ENCODE data around the gene SH3GLB2.
"Not testable (repeated sequence)": the region's sequence is repeated elsewhere in the genome, so short reads cannot be mapped to it uniquely, and the experiment has no call there.

Gene SH3GLB2

DNA sequence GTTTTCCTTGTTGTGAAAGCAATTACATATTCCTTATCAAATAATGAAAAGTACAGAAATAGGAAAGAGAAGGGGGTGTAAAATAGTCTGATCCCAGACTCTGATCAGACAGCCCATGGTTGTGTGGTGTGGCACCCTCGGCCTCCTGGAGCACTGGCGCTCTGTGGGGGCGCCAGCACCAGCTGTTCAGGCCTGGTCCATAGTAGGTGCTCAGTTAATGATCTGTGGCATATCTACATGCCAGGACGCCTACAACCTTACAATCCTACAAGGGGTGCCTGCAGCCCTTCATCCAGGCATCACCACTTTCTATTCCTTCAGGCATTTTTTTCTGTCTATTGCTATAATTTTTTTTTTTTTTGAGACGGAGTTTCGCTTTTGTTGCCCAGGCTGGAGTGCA is 24.9 kb upstream of the SH3GLB2 start:
- no peak for DNase-seq

- DNase-seq = no peak
Measured at GRCh38 chr9:129052592-129052991, 24.5 kb upstream of the SH3GLB2 start.

DNA sequence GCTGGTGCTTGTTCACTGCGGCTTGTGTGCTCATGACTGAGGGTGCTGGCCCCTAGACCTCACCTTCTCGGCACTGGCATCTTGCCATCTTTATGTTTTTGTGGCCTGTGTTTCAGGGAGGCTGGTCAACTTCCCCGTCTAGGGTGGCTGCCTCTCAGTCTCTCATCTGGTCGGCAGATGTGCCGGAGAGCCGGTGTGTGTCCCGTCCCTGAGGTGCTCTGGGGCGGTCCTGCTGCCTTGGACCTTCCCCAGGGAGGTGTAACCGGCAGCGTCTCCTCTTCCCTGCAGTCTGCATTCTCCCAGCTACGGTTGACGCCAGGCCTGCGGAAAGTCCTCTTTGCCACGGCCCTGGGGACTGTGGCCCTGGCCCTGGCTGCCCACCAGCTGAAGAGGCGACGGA is 13.9 kb upstream of the SH3GLB2 start:
- DNase-seq = no peak

DNA sequence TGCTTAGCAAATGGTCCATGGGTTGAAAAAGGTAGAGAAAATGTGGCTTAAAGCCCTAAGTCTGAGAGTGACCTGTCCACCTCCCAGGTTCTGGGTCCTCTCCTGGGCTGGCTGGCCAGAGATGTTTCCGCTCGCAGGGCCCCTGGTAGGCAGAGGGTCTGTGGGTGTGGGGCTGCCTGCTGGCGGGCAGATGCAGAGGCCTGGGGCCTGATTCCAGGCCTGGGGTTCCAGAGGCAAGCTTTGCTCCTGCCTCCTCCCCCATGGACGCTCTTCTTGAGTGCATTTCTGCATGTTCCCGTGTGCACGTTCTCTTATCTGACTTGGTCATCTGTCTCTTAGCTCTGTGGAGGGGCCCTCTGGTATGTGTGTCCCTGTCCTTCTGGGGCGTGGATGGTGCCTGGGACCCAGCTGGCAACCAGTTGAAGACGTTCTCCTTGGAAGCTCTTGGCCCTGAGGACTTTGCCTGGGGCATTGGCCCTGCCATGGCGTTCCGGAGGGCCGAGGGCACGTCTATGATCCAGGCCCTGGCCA is 12.0 kb upstream of the SH3GLB2 start:
- no peak for DNase-seq

DNA sequence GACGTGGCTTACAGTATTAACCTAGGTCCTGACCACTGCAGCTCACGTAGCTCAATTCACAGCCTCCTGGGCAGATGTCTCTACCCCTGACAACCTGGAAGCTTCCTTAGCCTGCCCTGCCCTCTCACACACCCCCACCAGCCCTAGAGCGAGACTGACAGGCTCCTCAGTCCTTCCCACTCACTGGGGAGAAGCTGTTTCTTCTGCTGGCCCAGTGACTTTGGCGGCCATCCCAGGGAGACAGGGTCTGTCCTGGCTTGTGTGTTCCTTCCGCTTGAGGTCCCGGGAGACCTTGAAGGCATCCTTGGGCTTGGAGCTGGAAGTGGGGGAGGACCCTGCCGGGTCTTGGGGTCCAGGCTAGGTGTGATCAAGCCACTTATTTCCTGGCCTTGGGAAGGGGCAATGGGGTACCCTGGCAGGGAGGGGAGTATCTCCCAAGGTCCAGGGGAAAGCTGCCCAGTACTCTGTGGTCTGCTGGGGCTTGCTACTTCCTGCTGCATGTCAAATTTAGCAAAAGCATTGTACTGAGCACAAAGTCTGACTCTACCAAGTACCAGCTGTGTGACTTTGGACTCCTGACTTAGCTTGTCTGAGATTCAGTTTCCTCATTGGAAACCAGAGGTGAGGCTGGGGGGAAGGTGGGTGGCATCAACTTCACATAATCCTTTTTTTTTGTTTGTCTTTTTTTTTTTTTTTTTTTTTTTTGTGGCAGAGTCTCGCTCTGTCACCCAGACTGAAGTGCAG is 10.2 kb upstream of the SH3GLB2 start:
- no peak for DNase-seq

DNA sequence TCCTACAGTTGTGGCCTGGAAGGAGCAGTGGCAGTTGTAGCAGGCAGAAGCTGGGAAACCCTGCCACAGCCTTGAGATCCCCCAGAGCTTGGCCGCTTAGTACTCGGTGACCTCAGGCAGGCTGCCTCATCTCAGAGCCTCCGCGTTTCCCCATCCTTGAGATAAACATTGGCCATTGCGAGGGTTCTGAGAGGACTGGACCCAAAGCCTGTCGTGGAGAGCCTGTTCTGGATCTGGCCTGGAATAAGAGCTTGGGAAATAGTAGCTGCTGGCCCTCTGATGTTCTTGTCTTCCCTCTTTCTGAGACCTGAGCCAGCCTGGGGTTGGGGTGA is 9.6 kb upstream of the SH3GLB2 start:
- DNase-seq = no peak

DNA sequence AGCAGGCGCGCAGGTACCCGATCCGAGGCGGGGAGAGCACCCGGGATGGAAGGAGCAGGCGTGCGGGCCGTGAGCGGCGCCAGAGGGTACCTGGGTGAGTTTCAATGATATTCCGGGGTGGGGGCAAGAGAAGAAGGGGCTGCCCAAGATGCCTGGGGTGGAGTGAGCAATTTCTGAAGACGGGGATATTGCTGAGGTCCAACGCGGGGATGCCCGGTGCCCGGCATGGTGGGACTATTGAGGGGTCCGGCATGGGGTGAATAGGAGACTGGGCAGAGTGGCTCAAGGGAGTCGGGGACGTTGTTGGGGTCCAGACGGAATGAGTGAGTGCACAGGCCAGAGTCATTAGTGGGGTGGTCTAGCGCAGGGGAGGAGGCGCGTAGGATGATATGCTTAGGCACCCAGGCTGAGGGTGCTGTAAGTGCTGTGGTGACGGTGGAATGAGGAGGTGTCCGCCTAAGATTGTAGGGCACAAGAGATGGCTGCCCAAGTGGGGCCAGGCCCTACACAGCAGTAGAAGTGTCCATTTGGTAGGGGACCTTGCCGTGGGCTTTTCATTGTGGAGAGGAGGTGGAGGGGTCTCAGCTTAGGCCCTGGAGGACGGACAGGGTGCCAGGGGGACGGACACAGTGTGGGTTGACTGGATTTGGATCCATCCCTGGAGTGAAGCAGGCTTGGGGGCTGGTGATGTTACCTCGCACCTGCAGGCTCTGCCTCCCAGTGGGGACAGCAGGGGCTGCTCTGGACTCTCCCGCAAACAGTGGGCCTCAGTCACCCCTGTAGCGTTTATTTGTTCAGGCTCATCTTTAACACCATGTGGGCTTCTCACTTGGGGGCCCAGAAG is 9.0 kb upstream of the SH3GLB2 start:
- DNase-seq = no peak

DNA sequence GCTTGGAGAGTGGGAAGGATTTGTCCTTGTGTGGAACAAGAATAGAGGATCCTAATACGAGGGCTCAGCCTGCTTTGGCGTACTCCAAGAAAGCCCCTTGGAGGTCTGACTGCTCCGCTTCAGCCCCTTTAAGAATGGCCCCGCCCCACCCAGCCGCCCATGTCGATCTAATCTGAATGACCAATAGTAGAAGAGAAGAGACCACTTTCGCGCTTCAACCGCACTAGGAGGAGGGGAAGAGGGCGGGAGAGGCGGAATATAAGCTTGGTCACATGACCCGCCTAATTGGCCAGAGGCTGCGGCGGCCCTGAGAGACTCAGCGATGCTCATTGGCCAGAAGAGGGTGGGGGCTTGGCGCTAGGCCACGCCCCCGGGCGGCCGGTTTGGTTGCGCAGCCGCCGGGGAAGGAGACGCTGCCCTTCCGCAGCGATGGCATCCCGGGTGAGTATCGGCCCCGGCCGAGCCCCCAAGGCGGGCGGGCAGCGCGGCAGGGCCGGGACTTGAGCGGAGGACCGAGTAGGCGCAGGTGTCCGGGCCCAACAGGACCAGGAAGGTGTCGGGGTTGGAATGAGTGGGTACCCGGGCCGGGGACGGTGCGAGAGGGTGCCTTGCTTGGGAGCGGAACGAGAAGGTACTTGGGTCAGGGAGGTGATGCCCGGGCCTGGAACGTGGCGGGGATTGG is 8.3 kb upstream of the SH3GLB2 start, which contains the start of gene MIGA2:
Gene MIGA2 (plus strand): TSS at position 386 of the 682 bp plus-strand sequence. CDS start 3,969 bp downstream, outside the sequence.
- peak; percentile 98 to 99 for DNase-seq

DNA sequence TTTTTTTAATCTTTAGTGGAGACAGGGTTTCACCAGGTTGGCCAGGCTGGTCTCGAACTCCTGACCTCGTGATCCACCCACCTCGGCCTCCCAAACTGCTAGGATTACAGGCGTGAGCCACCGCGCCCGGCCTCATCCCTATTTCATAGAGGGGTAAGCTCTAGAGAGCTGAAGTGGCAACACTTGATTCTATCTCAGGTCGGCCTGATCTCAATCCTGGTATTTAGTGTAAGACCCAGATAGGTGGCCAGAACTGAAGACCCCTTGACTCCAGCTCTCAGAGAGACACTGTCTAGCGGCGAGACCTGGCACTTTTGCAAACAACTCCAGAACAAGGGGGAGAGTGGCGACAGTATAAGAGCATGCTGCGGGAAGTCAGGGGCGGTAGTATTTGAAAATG is 7.7 kb upstream of the SH3GLB2 start:
- not testable (repeated sequence) for DNase-seq

- DNase-seq = no peak
Measured at GRCh38 chr9:129033216-129033615, 5.1 kb upstream of the SH3GLB2 start.

DNA sequence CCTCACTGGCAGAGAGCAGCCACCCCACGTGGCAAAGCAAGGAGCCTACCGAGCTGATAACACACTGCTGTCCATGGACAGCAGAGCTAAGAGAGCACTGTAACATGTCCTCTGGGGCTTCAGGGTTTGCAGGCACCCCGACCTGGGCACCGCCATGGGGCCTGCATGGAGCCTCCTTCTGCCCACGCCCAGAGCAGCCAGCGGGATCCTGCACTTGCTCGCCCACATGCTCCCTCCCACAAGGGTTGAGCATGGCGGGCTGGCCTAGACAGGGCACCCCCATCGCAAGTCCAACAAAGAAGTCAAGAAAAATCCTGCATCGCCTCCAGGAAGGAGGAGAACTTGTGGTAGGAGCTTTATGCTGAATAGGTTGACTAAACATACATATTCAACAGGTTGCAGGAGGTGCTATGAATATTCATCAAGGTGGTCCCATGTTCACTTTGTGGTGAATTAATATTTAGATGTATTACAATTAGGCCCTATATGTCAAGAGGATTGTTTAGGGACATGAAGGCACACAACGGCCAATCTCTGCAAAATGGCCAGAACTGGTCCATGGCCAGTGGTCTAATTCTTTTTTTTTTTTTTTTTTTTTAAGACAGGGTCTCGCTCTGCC is 4.5 kb upstream of the SH3GLB2 start:
- no peak for DNase-seq

DNA sequence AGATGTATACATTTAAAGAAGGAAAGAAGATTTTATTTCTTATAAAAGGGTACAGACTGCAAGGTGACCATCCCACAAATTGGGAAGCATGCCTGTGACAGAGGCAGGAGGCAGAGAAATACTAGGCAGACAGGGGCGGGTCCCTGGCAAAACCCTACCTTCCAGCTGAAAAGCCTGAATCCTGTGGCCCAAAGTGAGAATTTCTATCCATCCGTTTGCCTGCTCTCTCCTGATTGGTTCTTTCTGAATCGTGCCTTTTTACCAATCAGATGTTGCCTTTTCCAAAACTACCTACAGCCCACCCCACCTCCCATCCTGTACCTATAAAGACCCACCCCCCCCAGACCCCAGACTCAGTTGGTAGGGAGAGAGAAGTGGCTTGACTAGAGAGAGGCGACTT is 3.4 kb upstream of the SH3GLB2 start:
- no peak for DNase-seq

DNA sequence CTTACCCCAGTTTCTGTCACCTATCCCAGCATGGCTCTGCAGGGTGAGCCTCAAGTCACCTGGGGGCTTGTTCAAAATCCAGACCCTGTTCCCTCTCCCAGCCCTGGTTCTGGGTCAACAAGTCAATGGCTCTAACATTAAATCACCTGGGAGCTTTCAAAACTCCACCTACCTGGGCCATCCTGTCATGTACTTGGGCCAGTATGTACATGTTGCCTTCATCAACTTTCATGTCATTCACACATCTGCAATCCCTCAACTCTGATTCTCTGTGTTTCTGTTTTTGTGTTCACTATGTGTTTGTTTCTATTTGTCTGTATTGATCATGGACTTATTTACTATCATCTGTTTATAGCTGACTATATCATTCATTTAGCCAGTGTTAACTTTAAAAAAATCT is 2.1 kb upstream of the SH3GLB2 start:
- no peak for DNase-seq

- DNase-seq = no peak
Measured at GRCh38 chr9:129027685-129028191, 393 bp downstream of the SH3GLB2 start.

DNA sequence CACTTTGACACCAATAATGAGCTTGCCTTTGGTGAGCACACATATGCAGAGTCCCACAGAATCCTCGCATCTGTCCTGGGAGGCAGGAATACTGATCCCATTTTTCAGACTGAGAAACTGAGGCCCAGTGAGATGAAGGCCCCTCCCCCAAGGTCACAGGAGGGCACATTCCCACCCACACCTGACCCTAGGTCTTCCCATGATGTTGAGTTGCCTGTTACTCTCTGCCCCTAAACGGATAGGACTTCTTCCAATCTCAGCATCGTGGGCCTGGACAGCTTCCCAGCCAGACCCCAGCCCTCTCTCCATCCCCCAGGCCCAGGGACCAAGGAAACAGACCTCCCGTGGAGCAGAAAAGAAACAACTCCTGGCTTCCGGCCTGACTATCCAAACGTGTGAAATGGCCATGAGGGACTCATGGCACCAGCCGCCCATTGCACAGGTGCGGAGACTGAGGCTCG is 877 bp downstream of the SH3GLB2 start:
- no peak for DNase-seq

- no peak for DNase-seq
Measured at GRCh38 chr9:129026442-129027223, 1.5 kb downstream of the SH3GLB2 start.

- DNase-seq = no peak
Measured at GRCh38 chr9:129023908-129024233, 4.3 kb downstream of the SH3GLB2 start.

- no peak for DNase-seq
Measured at GRCh38 chr9:129023036-129023907, 4.9 kb downstream of the SH3GLB2 start.

- no peak for DNase-seq
Measured at GRCh38 chr9:129022037-129022436, 6.1 kb downstream of the SH3GLB2 start.

GRCh38 chr9:129021091-129021490 is 7.0 kb downstream of the SH3GLB2 start:
- DNase-seq = no peak

DNA sequence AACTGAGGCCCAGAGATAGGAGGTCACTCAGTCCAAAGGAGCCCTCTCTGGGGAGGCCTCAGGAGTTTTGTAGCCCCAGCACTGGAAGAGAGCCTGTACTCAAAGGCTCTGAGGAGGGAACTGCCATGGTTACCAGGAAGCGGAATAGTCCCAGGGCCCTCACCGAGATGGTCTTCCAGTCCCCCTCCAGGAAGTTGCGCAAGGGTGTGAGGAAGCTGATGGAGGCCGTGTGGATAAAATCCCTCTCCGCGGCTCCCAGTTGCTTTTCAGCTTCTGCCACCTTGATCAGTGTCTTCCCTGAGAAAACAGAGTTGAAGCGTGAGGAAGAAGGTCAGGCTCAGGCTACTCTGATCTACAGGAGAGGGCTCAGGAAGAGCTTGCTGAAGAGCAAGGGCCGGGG is 13.5 kb downstream of the SH3GLB2 start:
- no peak for DNase-seq
